ENCODE results near the gene TRIM37.
"Not testable (repeated sequence)": the region's sequence is repeated elsewhere in the genome, so short reads cannot be mapped to it uniquely, and the experiment has no call there.

TRIM37 gene

GRCh38 chr17:59149051-59149450, 42.4 kb upstream of the TRIM37 start:
- Histone ChIP-seq H3K27ac (no peak overlapping the region), H3K36me3 (peaks cover 52% of the 10 kb centered on the region), H3K27me3 (no peaks in the 10 kb centered on the region), H3K9me3 (peaks cover 2% of the 10 kb centered on the region; the same call in 1 of the 2 replicates), H3K4me2 (no peak overlapping the region), H3K9ac (no peak overlapping the region), H4K20me1 (peaks cover 14% of the 10 kb centered on the region; the same call in 1 of the 2 replicates), H3K4me1 (peaks cover 31% of the 10 kb centered on the region), H3K4me3 (no peak overlapping the region)
- TF ChIP-seq Cebpa-rat (IDR thresholded peaks at IDR 0.05) = no peak

- Histone ChIP-seq H3K4me3 (no peak overlapping the region), H3K27ac (no peak overlapping the region), H4K20me1 (peaks cover 26% of the 10 kb centered on the region; the same call in 1 of the 2 replicates), H3K4me1 (peaks cover 5% of the 10 kb centered on the region; the same call in 1 of the 2 replicates), H3K27me3 (no peaks in the 10 kb centered on the region), H3K36me3 (peaks cover 82% of the 10 kb centered on the region), H3K9ac (no peak overlapping the region), H3K4me2 (no peak overlapping the region), H3K9me3 (peaks cover 5% of the 10 kb centered on the region; the same call in 1 of the 2 replicates)
- no peak for TF ChIP-seq Cebpa-rat (IDR thresholded peaks at IDR 0.05)
Observed at GRCh38 chr17:59145571-59146096, 39.0 kb upstream of the TRIM37 start.

- H3K4me2 ChIP-seq = no peak overlapping the region
- H3K4me3 ChIP-seq = no peak overlapping the region
- H4K20me1 ChIP-seq = peaks cover 26% of the 10 kb centered on the region; the same call in 1 of the 2 replicates
- no peaks in the 10 kb centered on the region for H3K27me3 ChIP-seq
- H3K36me3 ChIP-seq = peaks cover 68% of the 10 kb centered on the region
- no peak overlapping the region for H3K9ac ChIP-seq
- H3K9me3 ChIP-seq = peaks cover 5% of the 10 kb centered on the region; the same call in 1 of the 2 replicates
- no peaks in the 10 kb centered on the region for H3K4me1 ChIP-seq
- no peak for TF ChIP-seq Cebpa-rat (IDR thresholded peaks at IDR 0.05)
- H3K27ac ChIP-seq = no peak overlapping the region
Observed at GRCh38 chr17:59141860-59142259, 35.2 kb upstream of the TRIM37 start.

- Histone ChIP-seq H3K9me3 (peaks cover 5% of the 10 kb centered on the region; the same call in 1 of the 2 replicates), H3K27ac (no peak overlapping the region), H3K4me1 (no peaks in the 10 kb centered on the region), H4K20me1 (peaks cover 37% of the 10 kb centered on the region; the same call in 1 of the 2 replicates), H3K4me2 (no peak overlapping the region), H3K4me3 (no peak overlapping the region), H3K36me3 (peaks cover 53% of the 10 kb centered on the region), H3K9ac (no peak overlapping the region), H3K27me3 (no peaks in the 10 kb centered on the region)
- no peak for TF ChIP-seq Cebpa-rat (IDR thresholded peaks at IDR 0.05)
Observed at GRCh38 chr17:59139939-59140338, 33.3 kb upstream of the TRIM37 start.

- H3K27ac ChIP-seq, H3K9me3 ChIP-seq, H3K4me1 ChIP-seq, H3K9ac ChIP-seq, H3K4me2 ChIP-seq, H3K4me3 ChIP-seq, H3K27me3 ChIP-seq: not testable (repeated sequence)
- H4K20me1 ChIP-seq = peaks cover 46% of the 10 kb centered on the region
- peaks cover 39% of the 10 kb centered on the region for H3K36me3 ChIP-seq
Observed at GRCh38 chr17:59138339-59138738, 31.7 kb upstream of the TRIM37 start.

GRCh38 chr17:59131131-59131530, 24.5 kb upstream of the TRIM37 start:
- TF ChIP-seq Cebpa-rat (IDR thresholded peaks at IDR 0.05) = no peak
- H3K9ac ChIP-seq = no peak overlapping the region
- H3K9me3 ChIP-seq = no peaks in the 10 kb centered on the region
- peaks cover 32% of the 10 kb centered on the region for H4K20me1 ChIP-seq
- no peak overlapping the region for H3K27ac ChIP-seq
- no peak overlapping the region for H3K4me3 ChIP-seq
- no peaks in the 10 kb centered on the region for H3K27me3 ChIP-seq
- H3K4me1 ChIP-seq = no peaks in the 10 kb centered on the region
- H3K4me2 ChIP-seq = no peak overlapping the region
- peaks cover 53% of the 10 kb centered on the region for H3K36me3 ChIP-seq

GRCh38 chr17:59129814-59130213, 23.1 kb upstream of the TRIM37 start:
- no peak overlapping the region for H3K27ac ChIP-seq
- TF ChIP-seq Cebpa-rat (IDR thresholded peaks at IDR 0.05) = no peak
- no peak overlapping the region for H3K4me2 ChIP-seq
- no peaks in the 10 kb centered on the region for H3K27me3 ChIP-seq
- no peak overlapping the region for H3K9ac ChIP-seq
- no peaks in the 10 kb centered on the region for H3K4me1 ChIP-seq
- H3K4me3 ChIP-seq = no peak overlapping the region
- peaks cover 25% of the 10 kb centered on the region for H4K20me1 ChIP-seq
- no peaks in the 10 kb centered on the region for H3K9me3 ChIP-seq
- H3K36me3 ChIP-seq = peaks cover 61% of the 10 kb centered on the region

GRCh38 chr17:59126809-59127417, 20.2 kb upstream of the TRIM37 start:
- Histone ChIP-seq H4K20me1 (peaks cover 3% of the 10 kb centered on the region; the same call in 1 of the 2 replicates), H3K36me3 (peaks cover 76% of the 10 kb centered on the region), H3K9me3 (no peaks in the 10 kb centered on the region), H3K4me1 (peaks cover 9% of the 10 kb centered on the region), H3K9ac (no peak overlapping the region), H3K27ac (no peak overlapping the region), H3K4me3 (no peak overlapping the region), H3K27me3 (no peaks in the 10 kb centered on the region), H3K4me2 (no peak overlapping the region)
- no peak for TF ChIP-seq Cebpa-rat (IDR thresholded peaks at IDR 0.05)

GRCh38 chr17:59124665-59125064, 18.0 kb upstream of the TRIM37 start:
- H3K27me3 ChIP-seq = no peaks in the 10 kb centered on the region
- H3K4me3 ChIP-seq = no peak overlapping the region
- H3K27ac ChIP-seq = no peak overlapping the region
- H3K4me2 ChIP-seq = no peak overlapping the region
- no peaks in the 10 kb centered on the region for H4K20me1 ChIP-seq
- no peaks in the 10 kb centered on the region for H3K9me3 ChIP-seq
- TF ChIP-seq Cebpa-rat (IDR thresholded peaks at IDR 0.05) = no peak
- H3K36me3 ChIP-seq = peaks cover 90% of the 10 kb centered on the region
- peaks cover 12% of the 10 kb centered on the region for H3K4me1 ChIP-seq
- no peak overlapping the region for H3K9ac ChIP-seq

- H3K9ac ChIP-seq = no peak overlapping the region
- H3K4me2 ChIP-seq = peak overlapping the region; percentile 21
- H3K4me1 ChIP-seq = peaks cover 12% of the 10 kb centered on the region
- H3K36me3 ChIP-seq = peaks cover 91% of the 10 kb centered on the region
- H4K20me1 ChIP-seq = no peaks in the 10 kb centered on the region
- no peak for TF ChIP-seq Cebpa-rat (IDR thresholded peaks at IDR 0.05)
- no peak overlapping the region for H3K4me3 ChIP-seq
- no peaks in the 10 kb centered on the region for H3K9me3 ChIP-seq
- no peaks in the 10 kb centered on the region for H3K27me3 ChIP-seq
- H3K27ac ChIP-seq = no peak overlapping the region
Observed at GRCh38 chr17:59121901-59122480, 15.3 kb upstream of the TRIM37 start.

Measured in BLaER1 (cell line).